HL-60/S4 treated with phorbol 12-myristate 13-acetate at 8.2 ng/mL for 4 days and 3 days (cell line): Measurements from ENCODE around the gene ZDHHC4.

ENCODE experiments used
- in situ Hi-C: fragments of 300-500 bp; cut with MboI; formaldehyde crosslinking; loops from 2 replicates; pipeline ENCODE4 v1.15.0; 2022; ENCODE audit warnings: low sequenced_read_pairs

The ZDHHC4 gene

GRCh38 chr7:6604458-6604857 is 27.2 kb downstream of the ZDHHC4 start:
- in situ Hi-C loops, result no loop called here

GRCh38 chr7:6606866-6607583 is 29.8 kb downstream of the ZDHHC4 start:
- in situ Hi-C loops, result no loop called here

DNA sequence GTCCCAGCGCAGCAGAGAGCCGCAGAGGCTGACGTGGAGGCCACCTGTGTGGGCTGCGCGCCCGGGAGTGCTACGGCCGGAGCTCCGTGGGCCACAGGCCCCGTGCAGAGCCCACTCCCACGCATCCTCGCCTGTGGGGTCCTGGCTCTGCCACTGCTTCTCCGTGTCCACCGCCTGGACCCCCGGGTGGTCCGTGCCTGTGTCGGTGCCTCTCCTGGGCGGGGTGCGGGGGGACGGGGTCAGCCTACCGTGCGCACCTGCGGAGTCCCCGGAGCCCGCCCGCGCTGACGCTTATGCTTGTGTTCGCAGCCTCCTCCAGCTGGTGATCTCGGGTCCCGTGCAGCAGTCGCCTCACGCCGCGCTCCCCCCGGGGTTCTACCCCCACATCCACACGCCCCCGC is 30.4 kb downstream of the ZDHHC4 start:
- in situ Hi-C loops, result no loop called here

DNA sequence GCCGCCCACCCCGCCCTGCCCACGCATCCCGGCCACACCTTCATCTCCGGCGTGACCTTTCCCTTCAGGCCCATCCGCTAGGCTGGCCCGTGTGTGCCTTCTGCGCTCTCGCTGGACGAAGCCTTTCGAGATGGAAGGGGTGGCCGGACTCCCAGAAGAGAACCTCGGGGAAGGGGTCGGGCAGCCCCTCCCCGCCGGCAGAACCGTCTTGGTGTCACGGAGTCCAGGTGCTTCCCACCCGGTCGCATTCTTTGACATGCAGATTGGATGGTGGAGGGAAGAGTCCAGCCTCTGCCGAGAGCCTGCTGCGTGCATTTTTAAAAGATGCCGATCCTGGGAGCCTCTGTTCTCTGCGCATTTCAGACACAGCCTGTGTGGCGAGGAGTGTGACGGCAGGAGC is 30.8 kb downstream of the ZDHHC4 start:
- in situ Hi-C loops, result no loop called here

- in situ Hi-C loops, result no loop called here
These were observed 31.5 kb downstream of the ZDHHC4 start for GRCh38 chr7:6608794-6609193.

- in situ Hi-C loops, result no loop called here
These were observed 35.6 kb downstream of the ZDHHC4 start for GRCh38 chr7:6612819-6613218.

DNA sequence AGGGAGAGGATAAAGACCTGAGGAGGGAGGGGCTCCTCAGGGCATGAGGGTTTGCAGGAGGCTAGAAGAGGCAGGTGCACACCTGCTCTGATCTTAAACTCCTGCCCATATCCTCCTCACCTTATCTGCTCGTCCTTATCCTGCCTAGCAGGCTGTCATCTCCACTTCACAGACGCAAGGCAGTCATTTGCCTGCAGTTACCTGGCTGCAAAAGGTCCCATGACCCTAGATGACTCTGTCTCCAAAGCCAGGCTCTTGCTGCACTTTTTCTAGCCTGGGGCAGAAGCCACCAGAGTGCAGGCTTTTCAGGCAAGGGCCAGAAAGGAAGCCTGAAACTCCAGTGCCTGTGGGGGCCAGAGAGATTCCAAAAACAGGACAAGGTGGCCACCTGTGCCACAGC is 36.5 kb downstream of the ZDHHC4 start:
- in situ Hi-C loops, result no loop called here

DNA sequence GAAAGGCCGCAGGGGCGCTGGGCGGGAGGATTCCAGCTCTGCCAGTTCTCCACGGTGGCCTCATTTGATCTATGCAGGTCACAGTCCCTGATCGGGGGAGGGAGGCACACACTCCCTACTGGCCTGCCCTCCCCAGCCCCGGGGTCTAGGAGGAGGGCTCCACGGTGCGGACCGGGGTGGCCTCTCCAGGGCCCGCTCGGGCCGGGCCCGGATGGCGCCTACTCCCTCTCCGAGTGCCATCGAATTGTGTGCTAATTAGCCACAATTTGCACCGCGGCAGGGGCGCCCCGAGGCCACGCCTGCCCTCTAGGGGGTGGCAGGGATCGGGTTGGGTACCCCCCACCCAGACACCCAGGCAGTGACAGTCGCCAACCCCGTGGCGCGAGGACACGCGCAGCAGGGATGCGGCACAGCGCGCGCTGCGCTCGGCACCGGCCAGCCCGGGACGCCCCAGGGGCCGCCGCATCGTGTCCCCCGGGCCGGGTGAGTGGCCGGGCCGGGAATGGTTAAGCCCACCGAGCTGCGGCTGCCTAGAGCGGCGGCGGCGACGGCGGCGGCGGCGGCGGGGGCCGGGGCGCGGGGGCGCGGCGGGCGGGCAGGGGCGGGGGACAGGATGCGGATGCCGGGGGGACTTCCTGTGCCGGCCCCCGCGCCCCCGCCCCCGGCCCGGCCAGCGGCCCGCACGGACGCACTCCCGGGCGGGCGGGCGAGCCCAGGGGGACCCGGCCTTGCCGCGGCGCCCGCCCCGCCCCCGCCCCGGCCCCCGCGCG is 37.9 kb downstream of the ZDHHC4 start, which contains the start of gene ZNF853:
ZNF853 (plus strand) TSS at position 658 of the 770 bp plus-strand sequence. CDS start 565 bp downstream, outside the sequence.
- in situ Hi-C loops, result no loop called here

GRCh38 chr7:6615723-6616555 is 38.7 kb downstream of the ZDHHC4 start:
- in situ Hi-C loops, result no loop called here

- in situ Hi-C loops, result no loop called here
These were observed 39.8 kb downstream of the ZDHHC4 start for GRCh38 chr7:6616854-6617643.

DNA sequence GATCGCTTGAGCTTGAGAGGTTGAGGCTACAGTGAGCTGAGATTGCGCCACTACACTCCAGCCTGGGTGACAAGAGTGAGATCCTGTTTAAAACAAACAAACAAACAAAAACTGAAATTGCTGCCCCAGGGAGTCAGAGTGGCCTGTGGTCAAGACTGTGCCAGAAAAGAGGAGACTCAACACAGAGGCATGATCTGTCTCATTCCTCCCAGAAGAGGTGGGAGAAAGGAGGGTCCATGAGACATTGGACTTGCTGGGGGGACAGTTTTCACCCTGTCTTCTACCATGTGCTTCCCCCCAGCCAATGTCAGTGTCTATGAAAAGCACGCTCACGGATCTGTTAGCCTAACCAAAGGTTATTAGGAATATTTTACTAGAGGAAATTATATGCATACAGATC is 41.4 kb downstream of the ZDHHC4 start:
- in situ Hi-C loops, result no loop called here

GRCh38 chr7:6619961-6620360 is 42.7 kb downstream of the ZDHHC4 start:
- in situ Hi-C loops, result no loop called here

DNA sequence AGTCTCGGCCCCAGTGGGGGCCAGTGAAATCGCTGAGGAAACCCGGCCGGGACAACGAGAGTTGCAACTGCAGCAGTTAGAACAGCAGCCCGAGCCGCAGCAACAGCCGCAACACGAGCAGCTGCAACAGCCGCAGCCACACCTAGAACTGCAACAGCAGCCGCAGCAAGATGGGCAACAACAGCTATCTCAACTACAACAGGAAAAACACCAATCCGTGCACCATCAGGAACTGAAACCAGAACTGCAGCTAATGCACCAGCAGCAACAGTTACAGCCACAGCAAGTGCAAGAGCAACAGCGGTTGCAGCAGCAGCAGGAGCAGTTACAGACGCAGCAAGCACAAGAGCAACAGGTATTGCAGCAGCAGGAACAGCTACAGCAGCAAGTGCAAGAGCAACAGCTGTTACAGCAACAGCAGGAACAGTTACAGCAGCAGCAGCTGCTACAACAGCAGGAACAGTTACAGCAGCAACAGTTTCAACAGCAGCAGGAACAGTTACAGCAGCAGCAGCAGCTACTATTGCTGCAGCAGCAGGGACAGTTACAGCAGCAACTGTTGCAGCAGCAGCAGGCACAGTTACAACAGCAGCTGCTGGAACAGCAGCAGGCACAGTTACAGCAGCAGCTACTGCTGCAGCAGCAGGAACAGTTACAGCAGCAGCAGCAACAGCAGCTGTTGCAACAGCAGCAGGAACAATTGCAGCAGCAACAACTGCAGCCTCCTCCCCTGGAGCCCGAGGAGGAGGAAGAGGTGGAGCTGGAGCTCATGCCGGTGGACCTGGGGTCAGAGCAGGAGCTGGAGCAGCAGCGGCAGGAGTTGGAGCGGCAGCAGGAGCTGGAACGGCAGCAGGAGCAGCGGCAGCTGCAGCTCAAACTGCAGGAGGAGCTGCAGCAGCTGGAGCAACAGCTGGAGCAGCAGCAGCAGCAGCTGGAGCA is 44.2 kb downstream of the ZDHHC4 start:
- in situ Hi-C loops, result no loop called here

DNA sequence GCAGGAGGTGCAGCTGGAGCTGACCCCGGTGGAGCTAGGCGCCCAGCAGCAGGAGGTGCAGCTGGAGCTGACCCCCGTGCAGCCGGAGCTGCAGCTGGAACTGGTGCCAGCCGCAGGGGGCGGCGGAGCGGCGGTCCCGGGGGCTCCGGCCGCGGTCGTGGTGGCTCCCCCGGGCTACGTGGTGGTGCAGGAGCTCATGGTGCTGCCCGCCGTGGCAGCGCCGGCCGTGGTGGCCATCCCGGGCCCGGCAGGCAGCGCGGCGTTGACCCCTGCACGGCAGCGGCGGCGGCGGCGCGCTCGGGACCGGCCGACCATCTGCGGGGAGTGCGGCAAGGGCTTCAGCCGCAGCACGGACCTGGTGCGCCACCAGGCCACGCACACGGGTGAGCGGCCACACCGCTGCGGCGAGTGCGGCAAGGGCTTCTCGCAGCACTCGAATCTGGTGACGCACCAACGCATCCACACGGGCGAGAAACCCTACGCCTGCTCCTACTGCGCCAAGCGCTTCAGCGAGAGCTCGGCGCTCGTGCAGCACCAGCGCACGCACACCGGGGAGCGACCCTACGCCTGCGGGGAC is 45.0 kb downstream of the ZDHHC4 start:
- in situ Hi-C loops, result no loop called here

DNA sequence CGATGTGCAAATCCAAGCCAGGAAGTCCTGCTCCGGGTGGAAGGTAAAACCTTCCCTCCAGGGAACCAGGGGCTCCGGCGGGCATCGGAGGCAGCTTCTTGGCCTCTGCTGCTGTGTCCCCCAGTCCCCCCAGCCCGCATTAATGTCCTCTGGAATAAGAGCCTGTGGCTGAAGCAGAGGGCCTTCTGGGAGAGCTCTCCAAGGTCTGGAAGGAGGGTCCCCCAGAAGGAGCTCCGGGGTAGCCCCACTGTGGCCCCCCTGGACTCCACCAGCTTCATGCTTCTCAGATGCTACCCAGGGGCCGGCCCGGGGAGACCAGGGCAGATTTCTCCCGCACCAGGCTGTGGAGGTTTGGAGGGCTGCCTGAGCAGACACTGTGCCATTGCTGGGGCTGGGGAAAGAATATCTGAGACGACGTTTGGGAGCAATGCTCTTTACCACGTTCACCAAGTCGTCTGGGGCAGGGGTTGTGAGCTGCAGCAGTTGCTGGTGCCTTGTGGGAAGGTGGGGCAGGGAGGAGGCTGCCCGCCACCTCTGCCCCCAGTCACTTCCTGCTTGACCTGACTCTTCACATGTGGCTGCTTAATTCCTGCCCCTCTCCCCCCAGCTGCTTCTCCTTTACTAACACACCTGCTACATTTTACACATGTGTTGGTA is 46.5 kb downstream of the ZDHHC4 start:
- in situ Hi-C loops, result no loop called here

- in situ Hi-C loops, result no loop called here
These were observed 47.0 kb downstream of the ZDHHC4 start for GRCh38 chr7:6624246-6624611.

DNA sequence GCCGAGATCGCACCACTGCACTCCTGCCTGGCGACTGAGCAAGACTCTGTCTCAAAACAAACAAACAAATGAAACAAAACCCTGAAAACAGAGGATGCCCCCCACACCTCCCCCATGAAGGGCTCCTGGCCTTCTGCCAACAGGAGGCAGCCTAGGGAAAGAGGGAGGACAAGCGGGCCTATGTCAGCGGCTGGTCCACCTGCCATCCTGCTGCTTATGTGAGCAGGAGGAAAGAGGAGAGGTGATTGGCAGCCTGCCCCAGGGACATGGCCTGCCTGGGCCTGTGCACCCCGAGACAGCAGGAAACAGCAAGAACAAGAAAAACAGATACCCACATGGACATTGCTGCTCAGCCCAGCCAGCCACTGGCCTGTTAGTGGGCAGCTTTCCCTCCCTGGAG is 50.8 kb downstream of the ZDHHC4 start:
- in situ Hi-C loops, result loop anchor here (25.0 kb wide), 1 partner anchor 109 kb away; no protein-coding TSS in a partner anchor

DNA sequence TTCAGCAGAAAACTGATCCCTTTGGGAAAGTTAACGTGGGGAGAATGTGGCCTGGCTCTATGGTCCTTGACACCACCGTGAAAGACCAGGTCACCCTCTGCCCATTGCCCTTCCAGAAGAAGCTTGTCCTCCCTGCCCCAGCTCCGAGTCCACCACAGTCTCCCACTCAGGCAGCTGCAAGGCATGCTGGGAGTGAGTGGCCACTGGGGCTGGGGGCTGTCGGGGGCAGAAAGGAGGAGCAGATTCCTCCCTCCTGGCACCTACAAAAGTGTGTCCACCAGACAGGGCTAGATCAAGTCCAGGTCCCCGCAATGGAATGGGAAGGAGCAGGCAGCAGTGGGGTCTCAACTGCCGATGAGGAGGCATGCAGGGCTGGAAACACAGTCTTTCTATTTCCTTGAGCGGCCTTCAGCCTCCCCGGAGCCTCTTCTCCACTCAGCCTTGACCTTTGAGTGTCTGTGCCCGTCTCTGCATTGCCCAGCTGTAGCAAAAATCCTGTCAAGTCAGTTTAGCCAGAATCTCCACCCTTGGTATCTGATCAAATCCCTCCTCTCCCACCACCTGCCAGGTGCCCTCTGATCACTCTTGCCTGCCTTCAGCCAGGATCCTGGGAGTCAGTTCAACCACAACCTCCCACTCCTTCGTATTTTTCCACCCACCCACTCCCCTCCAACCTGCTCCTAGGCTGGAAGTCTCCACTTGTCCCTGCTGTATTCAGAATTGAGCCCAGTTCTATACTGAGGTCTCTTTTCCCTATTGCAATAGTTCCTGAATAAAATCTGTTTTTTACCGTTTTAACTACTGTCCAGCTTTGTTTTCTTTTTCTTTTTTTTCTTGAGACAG is 53.0 kb downstream of the ZDHHC4 start:
- in situ Hi-C loops, result loop anchor here (25.0 kb wide), 1 partner anchor 107 kb away; no protein-coding TSS in a partner anchor
